GM12874 (cell line): ENCODE data around the gene HAO2.

Experiments used
- CTCF ChIP-seq: IDR thresholded peaks from 2 replicates; pipeline ENCODE4 v1.5.1; 2011; ENCODE audit warnings: low read depth, mild to moderate bottlenecking, control low read depth, low read length, moderate library complexity; ENCODE audit not compliant: insufficient read depth

HAO2 gene

GRCh38 chr1:119347858-119348257, 20.7 kb upstream of the HAO2 start:
- TF ChIP-seq CTCF, result no peak

- TF ChIP-seq CTCF, result no peak
These were observed 19.6 kb upstream of the HAO2 start for GRCh38 chr1:119348941-119349340.

GRCh38 chr1:119351997-119352396, 16.6 kb upstream of the HAO2 start:
- TF ChIP-seq CTCF, result no peak

- no peak for TF ChIP-seq CTCF
These were observed 14.7 kb upstream of the HAO2 start for GRCh38 chr1:119353836-119354235.

GRCh38 chr1:119358636-119359035, 9.9 kb upstream of the HAO2 start:
- no peak for TF ChIP-seq CTCF

- no peak for TF ChIP-seq CTCF
These were observed 8.9 kb upstream of the HAO2 start for GRCh38 chr1:119359730-119360129.

- no peak for TF ChIP-seq CTCF
These were observed 7.4 kb upstream of the HAO2 start for GRCh38 chr1:119361205-119361604.

- TF ChIP-seq CTCF, result no peak
These were observed 6.8 kb upstream of the HAO2 start for GRCh38 chr1:119361620-119362344.
